Tibial nerve (tissue), 4 donors: ENCODE data around the gene GSTT4. TPM values are rescaled to one million over a fixed set of nuclear protein-coding genes. Genes with fewer than 3 reads are reported as not detected.
"Not testable (repeated sequence)": the region's sequence is repeated elsewhere in the genome, so short reads cannot be mapped to it uniquely, and the experiment has no call there.

ENCODE experiments used
- DNase-seq, 2 donors: peaks; one replicate each; pipeline ENCODE4 v3.0.0-alpha.2; 2019; ENCODE audit warnings: low spot score in 2 of 2
- H3K27ac ChIP-seq, 4 donors: fragments of 200-600 bp; sonication (generic) in 3 of 4; one replicate each; pipeline ENCODE4 v1.5.1; 2017 to 2019; ENCODE audit warnings: mild to moderate bottlenecking in 1 of 4
- H3K27me3 ChIP-seq, 2 donors: fragments of 200-600 bp; sonication (generic) in 1 of 2; one replicate each; pipeline versions ENCODE4 v1.5.1 to v1.6.0; 2017 to 2019
- H3K36me3 ChIP-seq, 3 donors: fragments of 200-600 bp; sonication (generic); one replicate each; pipeline ENCODE4 v1.5.1; 2018 to 2019
- H3K4me1 ChIP-seq, 4 donors: fragments of 200-600 bp; sonication (generic) in 3 of 4; one replicate each; pipeline ENCODE4 v1.5.1; 2017 to 2019
- H3K4me3 ChIP-seq, 4 donors: fragments of 200-600 bp; sonication (generic) in 3 of 4; one replicate each; pipeline ENCODE4 v1.5.1; 2017 to 2019; ENCODE audit warnings: mild to moderate bottlenecking in 1 of 4, moderate library complexity in 1 of 4
- H3K9me3 ChIP-seq, 4 donors: fragments of 200-600 bp; sonication (generic) in 3 of 4; one replicate each; pipeline ENCODE4 v1.5.1; 2017 to 2019
- EP300 ChIP-seq, 2 donors: sonication (generic); formaldehyde crosslinking; IDR thresholded peaks; one replicate each; pipeline ENCODE4 v1.6.1; 2017; ENCODE audit warnings: antibody characterized with exemption in 2 of 2, mild to moderate bottlenecking in 1 of 2
- POLR2A ChIP-seq, 2 donors: fragments of 450-650 bp; IDR thresholded peaks; one replicate each; pipeline ENCODE4 v1.6.1; 2017; ENCODE audit warnings: antibody characterized with exemption in 2 of 2, mild to moderate bottlenecking in 2 of 2, moderate library complexity in 2 of 2
- WGBS, 2 donors: methylation state at CpG; one replicate each; pipeline ENCODE4 v1.1.5; 2018; 5-methylcytosine and 5-hydroxymethylcytosine counted together
- total RNA-seq, 4 donors: library from RNA; depleted of rRNA; stranded (reverse); fragments of >200 nt; gene quantifications; one replicate each; pipeline ENCODE4 v1.1.0, GENCODE V29; 2016
- TF ChIP-seq, protein P1 (sequence below), 5 experiments: fragments of 200-600 bp in 3 of 5; fragments of 450-650 bp in 2 of 5; sonication (generic) in 3 of 5; IDR thresholded peaks; one replicate each; pipeline ENCODE4 v1.5.1; 2016 to 2019; ENCODE audit warnings: antibody characterized with exemption in 5 of 5, mild to moderate bottlenecking in 3 of 5, moderate library complexity in 2 of 5

The GSTT4 gene
- total RNA-seq, 4 donors from 2014 or later = not detected

GRCh38 chr22:23970201-23970641 lies 35.0 kb downstream of the GSTT4 start:
- Histone ChIP-seq H3K27me3 (no peaks in the 10 kb centered on the region), H3K36me3 (peaks cover 0 to 30% (median 8%) of the 10 kb centered on the region in 3 donors)
- DNase-seq = no peak

DNA sequence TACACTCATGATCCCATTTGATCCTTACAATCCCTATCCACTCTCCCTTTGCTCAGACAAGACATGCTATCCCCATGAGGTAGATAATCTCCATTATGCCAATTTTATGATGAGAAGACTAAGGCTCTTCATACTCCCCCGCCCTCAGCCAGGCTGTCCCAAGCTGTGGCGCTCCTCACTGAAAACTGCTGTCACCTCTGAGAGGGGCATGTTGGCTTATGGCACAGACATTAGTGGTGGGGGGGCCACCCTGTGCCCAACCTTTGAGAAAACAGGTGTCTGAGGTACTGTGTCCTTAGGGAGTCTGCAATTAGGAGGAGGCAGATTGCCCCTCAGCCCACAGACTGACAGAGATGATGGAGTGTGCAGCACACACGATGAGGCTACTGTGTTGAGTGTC lies 36.2 kb downstream of the GSTT4 start:
- Histone ChIP-seq H3K9me3 (no peaks in the 10 kb centered on the region), H3K36me3 (peaks cover 0 to 30% (median 8%) of the 10 kb centered on the region in 3 donors), H3K27ac (no peak overlapping the region), H3K27me3 (no peaks in the 10 kb centered on the region), H3K4me3 (no peak overlapping the region), H3K4me1 (peaks cover 0 to 10% (median 0%) of the 10 kb centered on the region in 4 donors)
- TF ChIP-seq POLR2A (IDR thresholded peaks at IDR 0.05) = no peak
- TF ChIP-seq EP300 (IDR thresholded peaks at IDR 0.05) = no peak
- TF ChIP-seq, protein P1, sequence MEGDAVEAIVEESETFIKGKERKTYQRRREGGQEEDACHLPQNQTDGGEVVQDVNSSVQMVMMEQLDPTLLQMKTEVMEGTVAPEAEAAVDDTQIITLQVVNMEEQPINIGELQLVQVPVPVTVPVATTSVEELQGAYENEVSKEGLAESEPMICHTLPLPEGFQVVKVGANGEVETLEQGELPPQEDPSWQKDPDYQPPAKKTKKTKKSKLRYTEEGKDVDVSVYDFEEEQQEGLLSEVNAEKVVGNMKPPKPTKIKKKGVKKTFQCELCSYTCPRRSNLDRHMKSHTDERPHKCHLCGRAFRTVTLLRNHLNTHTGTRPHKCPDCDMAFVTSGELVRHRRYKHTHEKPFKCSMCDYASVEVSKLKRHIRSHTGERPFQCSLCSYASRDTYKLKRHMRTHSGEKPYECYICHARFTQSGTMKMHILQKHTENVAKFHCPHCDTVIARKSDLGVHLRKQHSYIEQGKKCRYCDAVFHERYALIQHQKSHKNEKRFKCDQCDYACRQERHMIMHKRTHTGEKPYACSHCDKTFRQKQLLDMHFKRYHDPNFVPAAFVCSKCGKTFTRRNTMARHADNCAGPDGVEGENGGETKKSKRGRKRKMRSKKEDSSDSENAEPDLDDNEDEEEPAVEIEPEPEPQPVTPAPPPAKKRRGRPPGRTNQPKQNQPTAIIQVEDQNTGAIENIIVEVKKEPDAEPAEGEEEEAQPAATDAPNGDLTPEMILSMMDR (IDR thresholded peaks at IDR 0.05) = no peak
- DNase-seq = no peak
- 88 to 95% methylated on average over 3 of the region's 3 CpGs for WGBS, 2 donors

More at GRCh38 chr22:23970201-23970641, 35.0 kb downstream of the GSTT4 start:
- Histone ChIP-seq H3K27ac (no peak overlapping the region), H3K4me3 (no peak overlapping the region), H3K4me1 (peaks cover 0 to 10% (median 0%) of the 10 kb centered on the region in 4 donors), H3K9me3 (no peaks in the 10 kb centered on the region)
- 69 to 71% methylated on average over 5 of the region's 5 CpGs for WGBS, 2 donors
- TF ChIP-seq, protein P1 (IDR thresholded peaks at IDR 0.05) = no peak
- no peak for TF ChIP-seq POLR2A (IDR thresholded peaks at IDR 0.05)
- TF ChIP-seq EP300 (IDR thresholded peaks at IDR 0.05) = no peak

GRCh38 chr22:23966568-23966967 lies 38.7 kb downstream of the GSTT4 start, which contains the start of gene DDTL:
Gene DDTL, plus strand, starts transcription at chr22:23966888. Its CDS starts 27 bp downstream, at chr22:23966915.
- not testable (repeated sequence) for H3K4me3 ChIP-seq, H3K27ac ChIP-seq, H3K4me1 ChIP-seq, DNase-seq, H3K9me3 ChIP-seq, H3K27me3 ChIP-seq
- H3K36me3 ChIP-seq = peaks cover 0 to 26% (median 8%) of the 10 kb centered on the region in 3 donors
- no CpG with 5 or more reads among the region's 30 CpGs for WGBS, 2 donors

DNA sequence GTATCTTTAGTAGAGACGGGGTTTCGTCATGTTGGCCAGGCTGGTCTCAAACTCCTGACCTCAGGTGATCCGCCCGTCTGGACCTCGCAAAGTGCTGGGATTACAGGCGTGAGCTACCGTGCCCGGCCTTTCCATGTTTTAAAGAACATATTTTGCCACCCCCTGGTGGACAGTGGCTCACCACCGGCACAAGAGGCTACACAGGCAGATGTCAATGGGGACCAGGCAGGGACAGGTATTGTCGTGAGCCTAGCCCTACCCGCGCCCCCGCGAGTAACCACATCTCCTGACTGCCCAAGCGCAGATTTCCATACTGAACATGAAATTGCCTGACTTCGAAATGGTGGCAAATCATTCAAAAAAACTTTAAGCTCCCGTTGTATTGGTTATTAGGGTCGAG lies 39.2 kb downstream of the GSTT4 start:
- not testable (repeated sequence) for H3K27me3 ChIP-seq, H3K4me3 ChIP-seq, DNase-seq, H3K4me1 ChIP-seq, H3K9me3 ChIP-seq, H3K27ac ChIP-seq
- H3K36me3 ChIP-seq = peaks cover 0 to 21% (median 8%) of the 10 kb centered on the region in 3 donors
- WGBS, 2 donors = no CpG with 5 or more reads among the region's 18 CpGs

- H3K27ac ChIP-seq, H3K4me1 ChIP-seq: not testable (repeated sequence)
- H3K4me3 ChIP-seq = peak within 1 kb of the TSS in 1 of 4 donors; percentile 32
These were observed 44.0 kb downstream of the GSTT4 start, which contains the start of gene GSTT2B for GRCh38 chr22:23961084-23961771. Gene GSTT2B, minus strand, starts transcription at chr22:23961195. Its CDS starts 64 bp downstream, at chr22:23961131.

DNA sequence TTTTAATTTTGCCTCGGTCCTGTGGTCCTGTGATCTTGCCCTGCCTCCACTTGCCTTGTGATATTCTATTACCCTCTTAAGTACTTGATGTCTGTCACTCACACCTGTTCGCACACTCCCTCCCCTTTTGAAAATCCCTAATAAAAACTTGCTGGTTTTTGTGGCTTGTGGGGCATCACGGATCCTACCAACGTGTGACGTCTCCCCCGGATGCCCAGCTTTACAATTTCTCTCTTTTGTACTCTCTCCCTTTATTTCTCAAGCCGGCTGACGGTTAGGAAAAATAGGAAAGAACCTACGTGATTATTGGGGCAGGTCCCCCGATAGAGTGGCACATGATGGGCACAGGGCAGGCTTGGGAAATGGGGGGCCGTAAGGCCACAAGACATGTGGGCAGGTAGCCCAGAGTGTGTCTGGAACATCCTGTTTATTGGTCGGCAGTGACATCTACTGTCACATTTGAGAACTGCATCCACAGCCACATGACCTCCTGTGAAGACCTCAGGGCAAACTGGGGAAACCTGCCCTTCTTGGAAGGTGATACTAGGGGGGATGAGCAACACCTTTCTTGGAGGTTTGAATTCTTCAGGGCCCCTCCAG lies 48.9 kb downstream of the GSTT4 start:
- DNase-seq = peak; percentile 84 to 99
- peak overlapping the region in 1 of 4 donors; percentile 67 for H3K27ac ChIP-seq
- not testable (repeated sequence) for H3K36me3 ChIP-seq, H3K27me3 ChIP-seq, H3K4me3 ChIP-seq, H3K4me1 ChIP-seq, H3K9me3 ChIP-seq
- TF ChIP-seq, protein P1 (IDR thresholded peaks at IDR 0.05) = peak; percentile 77 to 94 (median 86)
- peak in 1 of 2 donors; percentile 40 for TF ChIP-seq EP300 (IDR thresholded peaks at IDR 0.05)
- WGBS, 2 donors = 14 to 17% methylated on average over 12 of the region's 12 CpGs

More at GRCh38 chr22:23961084-23961771, 44.0 kb downstream of the GSTT4 start, which contains the start of gene GSTT2B:
- not testable (repeated sequence) for H3K27me3 ChIP-seq, H3K36me3 ChIP-seq, H3K9me3 ChIP-seq, DNase-seq
- no CpG with 5 or more reads among the region's 43 CpGs for WGBS, 2 donors

DNA sequence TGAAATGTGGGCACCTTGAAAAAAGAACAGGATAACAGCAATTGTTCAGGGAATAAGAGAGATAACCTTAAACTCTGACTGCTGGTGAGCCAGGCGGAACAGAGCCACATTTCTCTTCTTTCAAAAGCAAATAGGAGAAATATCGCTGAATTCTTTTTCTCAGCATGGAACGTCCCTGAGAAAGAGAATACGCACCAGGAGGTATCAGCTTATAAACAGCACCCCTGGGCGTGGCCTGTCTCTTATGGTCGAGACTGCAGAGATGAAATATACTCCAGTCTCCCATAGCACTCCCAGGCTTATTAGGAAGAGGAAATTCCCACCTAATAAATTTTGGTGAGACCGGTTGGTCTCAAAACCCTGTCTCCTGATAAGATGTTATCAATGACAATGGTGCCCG lies 49.4 kb downstream of the GSTT4 start:
- WGBS, 2 donors = 57 to 59% methylated on average over 8 of the region's 8 CpGs
- not testable (repeated sequence) for H3K27me3 ChIP-seq, H3K9me3 ChIP-seq, H3K27ac ChIP-seq, H3K36me3 ChIP-seq, H3K4me3 ChIP-seq, DNase-seq, H3K4me1 ChIP-seq

GRCh38 chr22:23954991-23955305 lies 50.3 kb downstream of the GSTT4 start:
- not testable (repeated sequence) for H3K36me3 ChIP-seq, H3K4me3 ChIP-seq, H3K4me1 ChIP-seq, H3K27ac ChIP-seq, H3K27me3 ChIP-seq, H3K9me3 ChIP-seq, DNase-seq
- WGBS, 2 donors = 57 to 74% methylated on average over 5 of the region's 6 CpGs

DNA sequence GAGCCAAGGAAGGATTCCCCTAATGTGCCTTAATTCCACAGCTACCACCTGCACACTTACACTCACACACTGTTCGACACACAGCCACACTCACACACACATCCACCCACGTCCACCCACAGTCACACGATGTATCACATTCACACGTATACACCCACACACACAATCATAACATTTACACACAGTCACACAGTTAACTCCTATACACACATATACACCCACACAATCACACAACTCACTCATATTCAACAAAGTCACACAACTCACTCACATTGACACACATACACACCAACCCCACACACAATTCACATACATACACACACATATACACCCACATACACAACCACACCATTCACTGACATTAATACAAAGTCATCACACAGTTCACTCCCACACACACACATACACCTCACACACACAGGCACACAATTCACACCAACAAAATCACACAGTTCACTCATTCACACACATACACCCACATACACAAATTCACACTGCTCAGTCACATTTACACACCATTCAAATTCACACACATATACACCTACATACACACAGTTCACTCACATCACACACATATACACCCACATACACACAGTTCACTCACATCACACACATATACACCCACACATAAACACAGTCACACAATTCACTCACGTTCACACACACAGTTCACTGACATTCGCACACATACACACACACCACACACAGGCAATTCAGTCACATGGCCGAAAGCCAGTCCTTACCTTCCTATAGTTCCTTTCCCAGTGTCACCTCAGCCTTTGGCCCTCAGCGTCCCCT lies 50.9 kb downstream of the GSTT4 start:
- WGBS, 2 donors = 67 to 70% methylated on average over 8 of the region's 8 CpGs
- not testable (repeated sequence) for H3K4me3 ChIP-seq, H3K4me1 ChIP-seq, H3K27me3 ChIP-seq, H3K27ac ChIP-seq, H3K9me3 ChIP-seq, DNase-seq, H3K36me3 ChIP-seq
